Anterior cingulate cortex (tissue), 58 donors: ENCODE measurements around the gene HLA-DRB5.
"Not testable (repeated sequence)": the region's sequence is repeated elsewhere in the genome, so short reads cannot be mapped to it uniquely, and the experiment has no call there.

Experiments
- DNase-seq, 58 donors: peaks; one replicate each; lab custom pipeline; 2025; lab: John Stamatoyannopoulos, UW

The HLA-DRB5 gene

GRCh38 chr6:32517654-32518445 lies 12.2 kb downstream of the HLA-DRB5 start:
- no peak for DNase-seq

DNA sequence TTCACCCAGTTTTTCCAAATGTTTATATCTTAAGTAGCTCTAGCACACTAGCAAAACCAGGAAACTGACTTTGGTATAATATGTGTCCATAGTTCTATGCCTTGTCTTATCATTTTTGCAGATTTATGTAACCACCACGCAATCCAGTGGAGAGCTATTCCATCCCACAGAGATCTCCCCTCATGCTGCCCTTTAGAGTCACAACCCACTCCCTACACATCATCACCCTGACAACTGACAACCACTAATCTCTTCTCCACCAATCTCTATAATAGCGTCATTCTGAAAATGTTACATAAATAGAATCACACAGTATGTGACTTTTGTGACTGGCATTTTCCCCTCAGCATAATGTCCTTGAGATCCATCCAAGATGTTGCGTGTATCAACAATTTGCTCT lies 29.1 kb downstream of the HLA-DRB5 start:
- no peak for DNase-seq

- no peak for DNase-seq
These were observed 37.7 kb downstream of the HLA-DRB5 start for GRCh38 chr6:32492351-32492750.

GRCh38 chr6:32491700-32492099 lies 38.4 kb downstream of the HLA-DRB5 start:
- DNase-seq = no peak

GRCh38 chr6:32488083-32488482 lies 42.0 kb downstream of the HLA-DRB5 start:
- no peak for DNase-seq

DNA sequence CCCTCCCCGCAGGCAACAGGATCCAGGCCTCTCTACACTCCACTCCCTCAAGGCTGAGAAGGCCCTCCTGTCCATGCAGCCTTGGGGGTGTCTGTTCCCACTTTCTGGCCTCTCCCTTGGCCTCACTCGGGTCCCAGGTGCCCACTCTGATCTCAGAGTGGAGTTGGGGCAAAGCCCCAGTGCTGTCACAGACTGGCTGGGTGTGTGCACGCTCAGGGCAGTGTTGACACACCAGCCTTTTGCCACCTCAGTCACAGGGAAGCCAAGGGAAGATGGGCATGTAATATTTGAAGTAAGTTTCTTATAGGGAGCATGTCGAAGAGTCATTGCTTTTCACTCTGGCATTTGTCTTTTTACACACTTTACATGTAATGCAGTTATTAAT lies 45.5 kb downstream of the HLA-DRB5 start:
- DNase-seq = no peak

DNA sequence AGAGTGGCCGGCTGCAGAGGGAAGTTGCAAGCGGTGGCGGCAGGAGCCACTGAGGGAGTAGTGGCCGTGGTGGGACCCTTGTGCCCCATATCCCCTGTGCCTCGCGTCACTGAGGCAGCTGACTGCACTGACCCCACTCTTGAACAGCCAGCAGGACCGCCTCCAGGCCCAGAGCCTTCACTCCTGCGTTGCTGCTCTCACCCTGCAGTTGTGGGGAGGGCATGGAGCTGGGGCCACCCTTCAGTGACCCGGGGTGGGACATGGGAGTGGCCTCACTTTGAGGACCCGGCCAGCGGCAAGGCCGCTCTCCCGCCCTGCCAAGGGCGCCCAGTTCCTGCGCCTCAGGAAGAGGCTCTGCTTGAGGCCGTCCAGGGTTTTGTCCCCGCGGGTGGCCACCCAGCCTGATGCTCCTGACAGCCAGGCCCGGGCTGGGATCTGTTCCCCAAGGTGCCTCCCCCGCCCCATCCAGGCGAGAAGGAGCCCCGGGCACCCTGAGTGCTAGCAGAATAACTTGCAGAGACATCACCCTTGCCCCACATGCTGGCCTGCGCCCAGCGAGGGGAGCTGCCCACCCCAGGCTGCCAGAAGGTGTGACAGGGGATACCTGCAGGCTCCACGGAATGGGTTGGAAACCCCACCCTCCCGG lies 46.0 kb downstream of the HLA-DRB5 start:
- DNase-seq = no peak

- DNase-seq = no peak
These were observed 54.5 kb downstream of the HLA-DRB5 start for GRCh38 chr6:32475392-32476206.

- DNase-seq = peak in 3 of 58 donors; percentile 1 to 8 (median 5)
These were observed 56.4 kb downstream of the HLA-DRB5 start for GRCh38 chr6:32473376-32474348.

GRCh38 chr6:32472781-32473375 lies 57.2 kb downstream of the HLA-DRB5 start:
- DNase-seq = no peak

- not testable (repeated sequence) for DNase-seq
These were observed 62.2 kb downstream of the HLA-DRB5 start for GRCh38 chr6:32467743-32468503.
